Adipocyte (in vitro differentiated cells): ENCODE results near the gene TRIO.

ENCODE experiments used
- DNase-seq: peaks from one replicate; pipeline ENCODE4 v3.0.0-alpha.2; 2015; ENCODE audit warnings: low read depth
- H3K27me3 ChIP-seq: replicated peaks from 2 replicates; pipeline ENCODE4 v1.7.0; 2013; ENCODE audit warnings: mild to moderate bottlenecking, low read length, moderate library complexity; ENCODE audit not compliant: control insufficient read depth, insufficient read depth
- H3K36me3 ChIP-seq: 2 replicates; pipeline ENCODE4 v1.7.0; 2013; ENCODE audit warnings: low read length, mild to moderate bottlenecking, moderate library complexity; ENCODE audit not compliant: control insufficient read depth, insufficient read depth, severe bottlenecking
- H3K4me1 ChIP-seq: 2 replicates; pipeline ENCODE4 v1.7.0; 2013; ENCODE audit warnings: mild to moderate bottlenecking, low read length, moderate library complexity; ENCODE audit not compliant: control insufficient read depth, insufficient read depth
- H3K4me3 ChIP-seq: 2 replicates; pipeline ENCODE4 v1.7.0; 2013; ENCODE audit warnings: mild to moderate bottlenecking, low read length, moderate library complexity
- H3K9ac ChIP-seq: 2 replicates; pipeline ENCODE4 v1.7.0; 2013; ENCODE audit warnings: mild to moderate bottlenecking, low read length, moderate library complexity
- H3K9me3 ChIP-seq: 2 replicates; pipeline ENCODE4 v1.7.0; 2013; ENCODE audit warnings: mild to moderate bottlenecking, low read length, moderate library complexity; ENCODE audit not compliant: control insufficient read depth

The TRIO gene

DNA sequence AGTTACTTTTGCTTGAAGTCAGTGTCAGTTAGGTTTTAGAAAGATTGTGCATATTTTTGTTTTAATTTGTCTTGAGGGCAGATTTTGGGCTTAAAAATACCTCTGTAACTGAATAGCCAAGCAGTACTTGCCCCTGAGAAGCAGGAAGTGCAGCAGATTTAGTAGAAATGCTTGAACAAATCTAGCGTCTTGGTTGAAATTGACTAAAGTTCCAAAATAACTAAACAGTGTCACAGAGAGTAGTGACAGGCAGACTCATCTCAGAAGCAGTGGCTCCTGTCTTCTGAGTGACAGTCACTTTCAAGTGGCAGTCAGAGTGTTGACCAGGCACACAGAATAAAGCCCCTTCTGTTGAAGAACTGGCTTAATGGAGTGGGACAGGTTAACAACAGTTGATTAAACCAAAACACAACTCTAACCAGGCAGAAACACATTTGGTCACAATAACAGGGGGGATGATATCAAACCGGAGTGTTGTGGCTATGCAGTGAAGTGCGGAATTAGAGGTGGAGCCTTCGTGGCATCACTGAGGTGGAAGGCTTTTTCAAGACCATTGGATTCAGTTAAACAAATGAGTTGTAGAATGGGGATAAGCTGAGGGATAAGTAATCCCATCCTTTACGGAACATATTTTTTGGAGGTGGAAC, 29.1 kb downstream of the TRIO start:
- no peaks in the 10 kb centered on the region for H3K27me3 ChIP-seq

DNA sequence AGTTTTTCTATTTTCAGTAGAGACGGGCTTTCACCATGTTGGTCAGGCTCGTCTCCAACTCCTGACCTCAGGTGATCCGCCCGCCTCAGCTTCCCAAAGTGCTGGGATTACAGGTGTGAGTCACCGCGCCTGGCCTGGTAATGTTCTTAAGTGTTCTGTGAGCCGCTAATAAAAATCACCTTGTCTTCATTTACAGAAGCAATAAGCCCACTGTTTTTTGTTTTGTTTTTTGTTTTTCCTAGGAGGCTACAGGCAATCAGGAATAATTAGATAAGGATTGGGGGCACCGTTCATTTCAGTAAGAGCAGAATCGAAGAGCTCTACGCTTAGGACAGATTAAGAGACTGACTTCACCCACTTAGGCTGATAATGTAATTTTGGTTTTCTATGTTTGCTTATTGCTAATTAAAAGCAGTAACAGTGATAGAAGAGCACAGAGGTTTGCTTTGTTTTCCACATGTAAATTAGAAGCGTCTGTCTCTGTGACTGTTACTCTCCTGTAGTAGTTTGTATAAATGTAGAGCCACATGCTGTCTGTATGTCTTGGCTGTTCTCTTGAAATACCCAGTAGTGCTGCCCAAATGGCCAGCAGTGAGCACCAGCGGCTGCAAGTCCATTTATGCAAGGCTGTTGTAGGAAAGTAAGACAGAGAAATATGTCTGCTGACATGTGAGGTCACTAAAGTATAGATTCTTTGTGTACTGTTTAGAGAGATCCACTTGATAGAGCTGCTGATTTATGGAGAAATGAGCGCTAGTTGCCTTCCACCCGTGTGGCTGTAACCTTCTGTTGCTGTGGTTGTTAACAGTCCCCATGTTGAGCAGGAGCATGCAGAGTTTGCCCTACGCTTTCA, 30.5 kb downstream of the TRIO start:
- Histone ChIP-seq H3K9me3 (no peaks in the 10 kb centered on the region), H3K36me3 (no peaks in the 10 kb centered on the region), H3K4me1 (peaks cover 66% of the 10 kb centered on the region), H3K4me3 (no peak overlapping the region), H3K27me3 (no peaks in the 10 kb centered on the region), H3K9ac (no peak overlapping the region)
- peak; percentile 49 for DNase-seq

More for the DNA sequence above, 29.1 kb downstream of the TRIO start:
- H3K4me1 ChIP-seq = peaks cover 67% of the 10 kb centered on the region
- H3K9ac ChIP-seq = peak overlapping the region; percentile 40
- no peak overlapping the region for H3K4me3 ChIP-seq
- no peak for DNase-seq
- H3K9me3 ChIP-seq = no peaks in the 10 kb centered on the region
- H3K36me3 ChIP-seq = no peaks in the 10 kb centered on the region

DNA sequence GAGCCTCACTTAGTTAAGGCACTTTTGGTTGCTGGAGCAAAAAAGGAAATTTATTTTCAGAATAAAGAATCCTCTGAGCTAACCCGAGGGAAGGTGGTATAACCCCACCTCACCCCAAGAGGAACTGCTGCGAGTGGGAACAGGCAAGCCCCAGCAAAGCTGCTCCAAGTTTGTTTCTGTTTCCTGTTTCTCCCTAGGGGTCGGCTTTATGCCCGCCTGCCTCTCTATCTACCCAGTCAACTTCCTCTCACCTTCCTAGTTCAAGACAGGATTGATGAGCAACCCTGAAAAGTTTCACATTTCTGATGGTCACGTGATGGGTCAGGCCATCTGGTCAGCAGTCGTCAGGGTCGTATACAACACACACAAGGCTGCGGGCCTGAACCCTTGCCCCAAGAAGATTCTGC, 31.1 kb downstream of the TRIO start:
- Histone ChIP-seq H3K4me1 (peaks cover 72% of the 10 kb centered on the region), H3K27me3 (no peaks in the 10 kb centered on the region), H3K4me3 (no peak overlapping the region), H3K36me3 (no peaks in the 10 kb centered on the region), H3K9me3 (no peaks in the 10 kb centered on the region), H3K9ac (no peak overlapping the region)
- no peak for DNase-seq

DNA sequence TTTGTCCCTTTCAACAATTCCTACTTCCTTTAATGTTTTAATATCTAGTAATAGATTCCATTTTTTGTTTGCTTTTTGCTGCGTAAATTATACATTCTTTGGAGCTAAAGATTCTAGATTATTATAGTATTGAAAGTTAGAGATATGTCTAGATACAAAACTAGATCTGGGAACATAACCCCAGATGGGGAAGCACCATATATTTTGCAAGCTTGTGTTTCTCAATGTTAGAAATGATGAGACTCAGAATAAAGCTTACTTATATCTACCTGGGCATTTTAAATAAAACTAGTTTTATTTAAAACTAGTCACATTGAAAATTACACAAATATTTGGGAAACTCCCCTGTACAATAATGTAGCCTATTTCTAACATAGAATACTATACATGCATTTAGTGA, 32.2 kb downstream of the TRIO start:
- H3K36me3 ChIP-seq = no peaks in the 10 kb centered on the region
- H3K4me1 ChIP-seq = peaks cover 74% of the 10 kb centered on the region
- no peaks in the 10 kb centered on the region for H3K27me3 ChIP-seq
- H3K9me3 ChIP-seq = no peaks in the 10 kb centered on the region
- DNase-seq = no peak
- H3K4me3 ChIP-seq = no peak overlapping the region
- no peak overlapping the region for H3K9ac ChIP-seq

DNA sequence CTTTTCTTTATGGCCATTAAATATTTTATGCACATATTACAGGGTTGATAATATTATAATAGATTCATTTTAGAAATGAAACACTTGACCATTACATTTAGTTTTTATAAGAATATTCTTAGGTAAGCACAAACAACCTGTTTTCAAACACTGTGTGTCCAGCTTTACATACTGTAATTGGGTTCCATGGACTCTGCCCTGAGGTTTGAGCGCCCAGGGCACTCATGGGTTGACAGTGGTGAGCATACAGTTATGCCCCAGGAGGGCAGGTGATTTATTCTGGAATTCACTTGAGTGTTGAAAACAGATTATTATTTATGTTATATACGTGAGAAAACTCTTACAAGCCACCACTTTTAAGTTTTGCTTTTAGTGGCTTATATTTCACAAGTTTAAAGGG, 33.7 kb downstream of the TRIO start:
- Histone ChIP-seq H3K4me3 (no peak overlapping the region), H3K27me3 (no peaks in the 10 kb centered on the region), H3K4me1 (peaks cover 62% of the 10 kb centered on the region), H3K9me3 (no peaks in the 10 kb centered on the region), H3K9ac (no peak overlapping the region), H3K36me3 (no peaks in the 10 kb centered on the region)
- no peak for DNase-seq

DNA sequence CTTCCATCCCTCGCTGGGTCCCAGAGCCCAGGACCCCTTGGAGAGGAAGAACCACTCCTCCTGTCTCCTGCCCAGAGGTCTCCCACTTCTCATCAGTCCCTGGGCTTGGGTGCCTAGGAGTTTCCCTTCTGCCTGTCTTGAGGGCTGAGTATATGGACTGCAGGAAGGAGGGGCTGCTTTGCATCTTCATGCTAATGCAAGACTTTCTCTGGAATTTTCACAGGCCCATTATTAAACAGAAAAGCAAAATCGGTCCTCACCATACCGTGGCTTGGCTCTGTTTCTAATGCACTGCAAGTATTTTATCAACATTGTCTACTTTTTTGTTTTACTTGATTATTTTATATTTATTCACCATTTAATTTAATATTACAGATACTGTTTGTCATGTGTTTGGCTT, 34.5 kb downstream of the TRIO start:
- no peak for DNase-seq
- no peak overlapping the region for H3K9ac ChIP-seq
- H3K4me3 ChIP-seq = no peak overlapping the region
- no peaks in the 10 kb centered on the region for H3K27me3 ChIP-seq
- no peaks in the 10 kb centered on the region for H3K36me3 ChIP-seq
- H3K9me3 ChIP-seq = no peaks in the 10 kb centered on the region
- peaks cover 62% of the 10 kb centered on the region for H3K4me1 ChIP-seq

DNA sequence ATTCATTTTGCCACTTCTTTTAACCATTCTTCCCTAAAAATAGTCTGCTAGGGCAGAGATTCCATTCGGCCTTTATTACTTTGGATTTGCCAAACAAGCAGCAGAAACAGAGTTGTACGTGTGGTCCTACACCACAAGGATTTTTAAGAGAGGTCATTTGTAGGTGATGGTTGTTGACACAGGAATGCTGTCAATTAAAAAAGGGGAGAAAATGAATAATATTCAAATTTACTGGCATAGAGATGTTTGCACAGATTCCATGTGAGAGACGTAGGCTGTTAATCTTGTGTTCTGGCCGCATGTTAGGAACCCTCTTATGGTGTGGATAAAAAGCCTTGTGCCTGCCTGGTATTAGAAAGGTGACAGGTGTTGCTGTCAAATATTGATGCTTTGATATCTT, 34.9 kb downstream of the TRIO start:
- Histone ChIP-seq H3K4me1 (peaks cover 63% of the 10 kb centered on the region), H3K4me3 (peak overlapping the region; percentile 39), H3K36me3 (no peaks in the 10 kb centered on the region), H3K9me3 (no peaks in the 10 kb centered on the region), H3K27me3 (no peaks in the 10 kb centered on the region), H3K9ac (no peak overlapping the region)
- DNase-seq = no peak

DNA sequence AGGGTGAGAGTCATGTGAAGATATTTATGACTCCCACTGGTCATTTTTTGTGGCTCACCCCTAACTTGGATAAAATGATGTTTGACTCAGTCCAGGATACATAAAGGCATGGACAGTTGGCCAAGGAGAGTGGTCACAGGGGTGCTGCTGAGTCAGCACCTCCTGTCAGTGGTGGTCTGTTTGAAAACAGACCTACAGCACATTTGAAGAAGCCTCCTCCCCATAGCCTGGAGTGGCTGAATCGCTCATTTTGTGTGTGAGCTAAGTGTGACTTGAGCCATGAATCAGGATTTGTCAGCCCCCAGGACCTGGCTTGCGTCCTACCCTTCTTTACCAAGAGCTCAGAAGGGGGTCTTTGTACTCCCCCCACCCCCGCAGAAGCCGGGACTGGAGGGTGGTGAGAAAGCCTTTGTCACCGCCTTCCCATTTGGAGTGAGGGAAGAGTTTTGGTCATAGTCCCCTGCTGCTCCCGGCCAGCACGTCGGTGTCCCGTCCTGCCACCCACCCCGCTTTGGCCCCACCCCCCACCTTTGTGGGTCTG, 35.6 kb downstream of the TRIO start:
- no peaks in the 10 kb centered on the region for H3K36me3 ChIP-seq
- peaks cover 64% of the 10 kb centered on the region for H3K4me1 ChIP-seq
- DNase-seq = peak; percentile 34
- peak overlapping the region; percentile 55 for H3K9ac ChIP-seq
- no peaks in the 10 kb centered on the region for H3K9me3 ChIP-seq
- no peaks in the 10 kb centered on the region for H3K27me3 ChIP-seq
- H3K4me3 ChIP-seq = peak overlapping the region; percentile 39

DNA sequence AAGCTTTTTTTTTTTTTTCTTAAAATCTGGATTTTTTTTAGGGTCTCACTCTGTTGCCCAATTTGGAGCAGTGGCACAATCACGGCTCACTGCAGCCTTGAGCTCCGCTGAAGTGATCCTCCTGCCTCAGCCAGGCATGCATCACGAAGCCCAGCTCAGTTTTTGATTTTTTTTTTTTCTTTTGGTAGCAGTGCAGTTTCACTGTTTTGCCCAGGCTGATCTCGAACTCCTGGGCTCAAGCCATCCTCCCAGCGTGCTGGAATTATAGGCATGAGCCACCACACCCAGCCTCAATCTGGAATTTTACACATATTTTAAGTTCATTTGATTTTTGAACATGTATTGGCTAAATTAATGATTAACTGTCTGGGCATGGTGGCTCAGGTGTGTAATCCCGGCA, 36.3 kb downstream of the TRIO start:
- Histone ChIP-seq H3K36me3 (no peaks in the 10 kb centered on the region), H3K9ac (peak overlapping the region; percentile 55)

DNA sequence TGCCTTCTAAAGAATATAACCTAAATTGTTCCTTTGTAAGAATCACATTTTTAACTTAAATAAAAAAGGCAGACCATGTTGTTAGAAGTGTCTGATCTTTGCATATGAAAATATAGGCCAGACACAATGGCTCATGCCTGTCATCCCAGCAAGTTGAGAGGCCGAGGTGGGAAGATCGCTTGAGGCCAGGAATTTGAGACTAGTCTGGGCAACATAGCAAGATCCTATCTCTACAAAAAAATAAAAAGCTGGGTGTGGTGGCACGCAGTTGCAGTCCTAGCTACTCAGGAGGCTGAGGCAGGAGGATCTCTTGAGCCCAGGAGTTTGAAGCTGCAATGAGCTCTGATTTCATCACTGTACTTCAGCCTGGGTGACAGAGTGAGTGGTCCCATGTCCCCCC, 37.3 kb downstream of the TRIO start:
- Histone ChIP-seq H3K4me3 (no peak overlapping the region), H3K4me1 (peaks cover 66% of the 10 kb centered on the region), H3K36me3 (no peaks in the 10 kb centered on the region), H3K9me3 (no peaks in the 10 kb centered on the region), H3K27me3 (no peaks in the 10 kb centered on the region), H3K9ac (no peak overlapping the region)
- no peak for DNase-seq

More for the DNA sequence above, 36.3 kb downstream of the TRIO start:
- no peaks in the 10 kb centered on the region for H3K27me3 ChIP-seq
- DNase-seq = peak; percentile 52
- H3K4me1 ChIP-seq = peaks cover 64% of the 10 kb centered on the region
- H3K9me3 ChIP-seq = no peaks in the 10 kb centered on the region
- no peak overlapping the region for H3K4me3 ChIP-seq

DNA sequence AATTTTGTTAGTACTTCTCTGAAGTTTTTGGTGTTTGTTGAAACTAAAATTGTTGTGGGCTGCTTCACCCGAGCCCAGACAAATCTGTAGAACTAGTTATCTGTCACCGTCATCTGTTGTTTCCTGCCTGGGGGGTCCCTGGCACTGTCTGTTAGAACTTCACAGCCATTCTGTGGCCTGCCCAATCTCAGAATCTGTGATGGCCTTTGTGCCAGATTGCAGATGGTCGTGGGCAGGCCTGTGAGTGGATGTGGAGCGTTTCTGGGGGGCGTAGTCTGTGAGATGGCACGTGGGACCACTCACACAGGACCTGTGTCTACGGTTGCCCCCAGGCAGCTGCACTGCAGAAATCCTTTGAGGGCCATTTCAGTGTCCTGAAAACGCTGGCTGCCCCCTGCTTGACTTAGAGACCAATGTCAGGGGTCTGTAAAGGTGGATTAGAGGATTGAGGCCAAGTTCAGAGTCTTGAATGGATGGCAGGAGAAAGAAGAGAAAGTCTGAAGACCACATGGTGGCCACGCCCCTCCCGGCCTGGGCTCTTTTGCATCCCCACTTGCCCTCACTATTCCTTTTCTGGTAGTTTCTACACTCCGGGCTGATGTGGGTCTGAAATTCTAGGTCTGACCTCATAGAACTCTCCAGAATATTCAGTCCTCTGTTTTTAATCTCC, 38.3 kb downstream of the TRIO start:
- DNase-seq = no peak
- no peaks in the 10 kb centered on the region for H3K9me3 ChIP-seq
- peaks cover 74% of the 10 kb centered on the region for H3K4me1 ChIP-seq
- H3K27me3 ChIP-seq = no peaks in the 10 kb centered on the region
- H3K9ac ChIP-seq = peak overlapping the region; percentile 40
- H3K36me3 ChIP-seq = no peaks in the 10 kb centered on the region
- no peak overlapping the region for H3K4me3 ChIP-seq
